CD4-positive, alpha-beta T cell treated with Interleukin-15 for 1 hour (primary cell): Measurements from ENCODE around the gene NME4.
"Not testable (repeated sequence)": the region's sequence is repeated elsewhere in the genome, so short reads cannot be mapped to it uniquely, and the experiment has no call there.

Experiments used
- DNase-seq: peaks from one replicate; pipeline ENCODE4 v3.0.0-alpha.2; 2020

The NME4 gene

DNA sequence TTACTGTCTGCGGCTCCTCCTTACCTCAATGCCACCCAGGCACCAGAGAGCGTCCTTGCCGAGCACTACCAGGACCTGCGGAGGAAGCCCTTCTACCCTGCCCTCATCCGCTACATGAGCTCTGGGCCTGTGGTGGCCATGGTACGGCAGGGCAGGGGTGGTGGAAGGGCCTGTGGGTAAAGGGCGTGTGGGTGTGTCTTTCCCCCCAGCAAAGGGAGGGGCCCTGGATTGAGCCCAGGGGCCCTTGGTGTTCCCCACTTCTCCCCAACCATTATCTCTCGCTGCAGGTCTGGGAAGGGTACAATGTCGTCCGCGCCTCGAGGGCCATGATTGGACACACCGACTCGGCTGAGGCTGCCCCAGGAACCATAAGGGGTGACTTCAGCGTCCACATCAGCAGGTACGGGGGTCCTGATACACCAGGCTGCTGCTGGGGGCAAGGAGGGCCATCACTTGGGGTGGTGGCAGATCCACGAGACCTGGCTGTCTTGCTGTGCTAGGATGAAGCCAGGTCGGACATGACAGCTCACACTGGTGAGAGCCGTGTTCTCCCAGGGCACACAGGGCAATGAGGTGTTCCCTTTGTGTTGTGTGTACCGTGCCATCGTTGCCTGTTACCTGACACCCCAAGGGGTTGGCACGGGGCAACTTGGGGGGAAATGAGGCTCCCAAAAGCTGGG is 2.5 kb downstream of the NME4 start:
- DNase-seq = no peak

DNA sequence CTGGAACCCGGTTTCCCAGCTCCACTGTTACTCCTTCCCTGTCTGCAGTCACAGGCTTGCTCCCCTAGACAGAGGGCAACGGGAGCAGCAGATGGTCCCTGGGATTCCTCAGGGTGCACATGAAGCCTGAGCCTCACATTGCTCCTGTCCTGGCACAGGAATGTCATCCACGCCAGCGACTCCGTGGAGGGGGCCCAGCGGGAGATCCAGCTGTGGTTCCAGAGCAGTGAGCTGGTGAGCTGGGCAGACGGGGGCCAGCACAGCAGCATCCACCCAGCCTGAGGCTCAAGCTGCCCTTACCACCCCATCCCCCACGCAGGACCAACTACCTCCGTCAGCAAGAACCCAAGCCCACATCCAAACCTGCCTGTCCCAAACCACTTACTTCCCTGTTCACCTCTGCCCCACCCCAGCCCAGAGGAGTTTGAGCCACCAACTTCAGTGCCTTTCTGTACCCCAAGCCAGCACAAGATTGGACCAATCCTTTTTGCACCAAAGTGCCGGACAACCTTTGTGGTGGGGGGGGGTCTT is 3.1 kb downstream of the NME4 start:
- no peak for DNase-seq

DNA sequence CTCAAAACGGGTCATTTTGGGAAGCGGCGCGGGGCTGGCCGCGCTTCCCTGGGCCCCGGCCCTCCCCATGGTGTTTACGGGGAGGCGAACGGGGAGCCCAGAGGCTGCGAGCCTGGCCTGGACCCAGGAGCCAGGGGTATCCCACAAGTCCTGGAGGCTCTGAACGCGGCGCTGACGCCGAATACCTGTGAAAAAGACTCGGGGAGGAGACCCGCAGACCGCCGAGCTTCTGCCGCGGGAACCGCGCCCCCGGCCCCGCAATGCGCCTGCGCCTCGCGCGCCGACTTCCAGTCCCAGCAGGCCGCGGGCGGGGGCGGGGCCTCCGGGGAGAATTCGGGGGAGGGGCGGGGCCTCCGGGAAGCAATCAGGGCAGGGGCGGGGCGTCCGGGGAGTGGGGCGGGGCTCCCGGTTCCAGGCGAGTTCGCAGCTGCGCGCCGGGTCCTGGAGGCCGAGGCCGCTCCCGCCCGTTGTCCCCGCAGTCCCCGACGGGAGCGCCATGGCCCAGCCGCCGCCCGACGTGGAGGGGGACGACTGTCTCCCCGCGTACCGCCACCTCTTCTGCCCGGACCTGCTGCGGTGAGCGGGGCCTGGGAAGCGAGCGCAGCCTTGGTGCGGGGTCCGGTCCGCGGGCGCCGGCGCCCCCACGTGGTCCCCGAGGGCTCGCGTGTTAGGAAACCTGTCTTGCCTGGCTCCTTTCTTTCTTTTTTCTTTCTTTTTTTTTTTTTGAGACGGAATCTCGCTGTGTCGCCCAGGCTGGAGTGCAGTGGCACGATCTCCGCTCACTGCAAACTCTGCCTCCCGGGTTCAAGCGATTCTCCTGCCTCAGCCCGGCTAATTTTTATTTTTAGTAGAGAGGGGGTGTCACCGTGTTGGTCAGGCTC is 4.7 kb downstream of the NME4 start, which contains the start of gene DECR2:
Gene DECR2 (plus strand): TSS at position 418 of the 881 bp plus-strand sequence. CDS start 79 bp downstream, at position 497.
- peak; percentile 94 for DNase-seq

DNA sequence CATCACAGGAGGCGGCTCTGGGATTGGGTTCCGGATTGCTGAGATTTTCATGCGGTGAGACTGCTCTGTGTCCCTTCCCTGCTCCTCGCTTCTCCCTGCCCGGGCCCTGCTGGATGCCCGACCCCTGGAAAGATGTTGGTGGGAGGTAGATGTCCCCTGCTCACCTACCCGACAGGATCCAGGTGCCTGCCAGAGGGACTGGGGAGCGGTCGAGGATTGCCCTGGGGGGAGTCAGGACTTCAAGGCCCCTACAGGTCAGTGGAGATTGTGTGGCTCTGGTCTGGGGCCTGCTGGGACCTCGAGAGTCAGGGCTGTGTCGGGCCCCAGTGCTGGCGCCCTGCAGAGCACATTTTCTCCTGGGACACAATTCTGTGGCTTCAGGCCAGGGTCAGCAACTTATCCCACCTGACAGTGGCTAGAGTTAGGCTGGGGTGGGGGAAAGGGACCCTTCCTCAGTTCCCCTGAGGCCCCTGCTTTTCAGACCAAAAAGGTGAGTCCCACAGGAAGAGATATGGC is 8.0 kb downstream of the NME4 start:
- DNase-seq = no peak

DNA sequence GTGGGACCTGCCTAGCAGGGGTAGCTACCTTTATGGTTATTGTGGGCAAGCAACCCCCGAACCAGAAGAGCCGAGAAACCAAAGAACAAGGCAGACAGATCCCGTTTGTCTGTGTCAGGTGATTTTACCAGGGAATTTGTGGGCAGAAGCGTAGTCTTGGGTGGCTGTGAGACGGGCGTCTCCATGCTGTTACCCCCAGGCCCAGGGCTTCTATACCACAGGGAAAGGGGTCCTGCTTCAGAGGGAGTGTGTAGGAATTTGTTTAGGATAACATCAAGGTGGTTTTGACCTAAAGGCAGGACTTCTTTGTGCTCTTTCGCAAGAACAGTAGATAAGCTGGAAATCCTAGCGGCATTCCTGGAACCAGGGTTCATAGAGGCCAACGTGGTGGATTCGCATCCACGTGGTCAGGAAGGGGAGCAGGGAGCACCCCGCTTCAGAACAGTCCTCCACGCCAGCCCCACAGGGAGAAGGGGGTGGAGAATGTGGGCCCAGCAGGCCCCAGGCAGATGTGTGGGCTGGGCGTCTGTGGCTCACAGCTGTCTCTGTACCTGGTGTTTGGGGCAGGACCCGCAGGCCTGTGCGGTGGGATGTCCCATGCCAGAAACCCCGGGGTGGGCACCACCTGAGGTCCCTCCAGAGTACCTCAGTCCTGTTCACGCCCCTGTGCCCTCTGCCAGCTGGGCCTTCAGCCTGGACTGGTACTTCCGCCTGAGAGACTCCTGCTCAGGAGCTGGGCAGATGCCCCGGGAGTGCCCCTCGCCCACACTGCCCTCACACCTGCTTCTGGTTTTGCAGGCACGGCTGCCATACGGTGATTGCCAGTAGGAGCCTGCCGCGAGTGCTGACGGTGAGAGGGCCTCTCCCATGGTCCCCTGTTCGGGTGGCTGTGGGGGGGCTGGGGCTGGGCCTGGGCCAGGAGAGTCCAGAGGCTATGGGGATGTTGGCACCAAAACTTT is 8.8 kb downstream of the NME4 start:
- no peak for DNase-seq

DNA sequence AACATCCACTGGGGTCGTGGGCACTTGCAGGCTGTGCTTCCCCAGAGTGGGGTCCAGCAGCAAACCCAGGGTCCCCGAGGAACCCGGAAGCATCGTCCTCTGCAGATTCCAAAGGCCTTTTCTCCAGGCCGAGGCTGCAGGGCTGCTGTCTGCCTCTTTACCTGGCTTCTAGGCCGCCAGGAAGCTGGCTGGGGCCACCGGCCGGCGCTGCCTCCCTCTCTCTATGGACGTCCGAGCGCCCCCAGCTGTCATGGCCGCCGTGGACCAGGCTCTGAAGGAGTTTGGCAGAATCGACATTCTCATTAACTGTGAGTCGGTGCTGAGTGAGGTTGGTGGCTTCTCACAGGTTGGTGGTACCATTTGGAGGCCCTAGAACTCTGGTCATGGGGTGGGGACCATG is 10.3 kb downstream of the NME4 start:
- DNase-seq = no peak

DNA sequence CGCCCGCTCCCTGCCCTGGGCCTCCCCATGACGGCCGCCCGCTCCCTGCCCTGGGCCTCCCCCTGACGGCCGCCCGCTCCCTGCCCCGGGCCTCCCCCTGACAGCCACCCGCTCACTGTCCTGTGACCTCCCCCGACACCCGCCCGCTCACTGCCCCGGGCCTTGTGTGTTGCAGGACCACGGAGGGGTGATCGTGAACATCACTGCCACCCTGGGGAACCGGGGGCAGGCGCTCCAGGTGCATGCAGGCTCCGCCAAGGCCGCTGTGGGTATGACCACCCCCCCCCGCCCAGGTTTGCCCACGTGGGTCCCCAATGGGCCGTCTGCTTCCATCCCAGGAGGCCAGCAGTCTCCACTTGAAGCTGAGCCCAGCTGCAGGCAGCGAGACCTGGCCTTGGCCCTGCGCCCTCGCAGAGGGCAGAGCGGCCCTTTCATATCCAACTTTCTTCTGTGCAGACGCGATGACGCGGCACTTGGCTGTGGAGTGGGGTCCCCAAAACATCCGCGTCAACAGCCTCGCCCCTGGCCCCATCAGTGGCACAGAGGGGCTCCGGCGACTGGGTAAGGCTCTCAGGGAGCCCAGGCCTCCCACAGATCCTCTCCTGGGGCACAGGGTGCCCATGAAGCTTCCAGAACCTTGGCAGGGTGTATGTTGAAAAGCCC is 13.6 kb downstream of the NME4 start:
- DNase-seq = no peak

DNA sequence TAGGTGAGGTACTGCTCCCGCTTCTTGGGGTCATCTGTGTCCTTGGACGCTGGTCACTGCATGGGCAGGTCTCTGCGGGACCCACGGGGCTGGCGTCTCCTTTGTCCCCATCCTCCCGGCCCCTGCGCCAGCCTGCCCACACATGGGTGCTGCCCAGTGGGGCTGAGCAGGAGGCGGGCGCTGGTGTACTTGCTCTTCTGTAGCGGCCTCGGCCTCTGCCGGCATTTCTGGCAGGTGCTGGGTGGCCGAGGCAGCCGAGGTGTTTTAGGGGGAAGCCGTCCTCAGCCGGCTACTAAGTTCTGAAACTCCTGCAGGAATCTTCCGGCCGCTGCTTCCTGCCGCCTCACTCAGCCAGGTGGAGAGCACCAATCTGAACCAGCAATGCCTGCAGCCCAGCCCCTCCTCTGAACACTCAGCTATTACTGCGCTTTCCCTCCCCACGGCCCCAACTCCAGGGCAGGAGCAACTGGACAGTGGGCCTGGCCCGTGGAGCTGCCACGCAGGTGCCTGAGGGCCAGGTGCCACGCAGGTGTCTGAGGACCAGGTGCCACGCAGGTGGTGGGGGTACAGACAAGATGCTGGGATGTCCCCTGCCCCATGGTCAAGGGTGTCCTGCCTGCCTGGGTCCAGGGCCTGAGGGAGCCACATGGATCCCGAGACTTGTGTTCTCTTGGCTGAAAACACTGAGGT is 14.7 kb downstream of the NME4 start:
- no peak for DNase-seq

DNA sequence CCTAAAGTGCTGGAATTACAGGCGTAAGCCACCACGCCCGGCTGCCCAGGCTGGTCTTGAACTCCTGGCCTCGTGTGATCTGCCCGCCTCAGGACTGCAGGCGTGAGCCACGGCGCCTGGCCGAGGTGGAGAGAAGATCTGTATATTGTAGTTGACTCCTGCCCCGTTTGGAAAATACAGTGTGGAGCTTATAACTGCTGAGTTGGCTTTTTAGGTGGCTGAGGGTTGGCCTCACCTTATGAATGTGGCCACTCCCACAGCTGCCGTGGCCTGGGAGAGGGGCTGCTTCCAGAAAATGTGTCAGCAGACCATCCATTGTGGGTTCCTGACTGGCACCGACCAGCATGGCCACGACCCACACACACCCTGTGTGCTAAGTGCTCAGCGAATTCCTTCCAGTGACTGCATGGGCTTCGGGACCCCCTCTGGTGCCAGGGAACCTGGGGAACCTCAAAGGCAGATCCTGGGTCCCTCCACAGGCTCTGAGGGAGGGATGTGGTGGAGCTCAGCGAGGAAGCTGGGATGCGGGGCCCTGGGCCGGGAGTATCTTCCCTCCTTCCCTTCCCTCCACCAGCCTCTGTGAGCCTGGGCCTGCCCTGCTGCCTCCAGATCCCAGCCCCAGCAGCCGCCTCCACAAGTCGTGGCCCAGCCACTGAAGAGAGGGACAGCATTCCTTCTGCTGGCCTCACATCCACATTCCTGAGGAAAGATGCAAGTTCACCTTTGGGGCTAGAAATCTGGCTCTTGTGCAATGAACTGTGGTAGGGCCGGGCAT is 17.6 kb downstream of the NME4 start:
- DNase-seq = no peak

DNA sequence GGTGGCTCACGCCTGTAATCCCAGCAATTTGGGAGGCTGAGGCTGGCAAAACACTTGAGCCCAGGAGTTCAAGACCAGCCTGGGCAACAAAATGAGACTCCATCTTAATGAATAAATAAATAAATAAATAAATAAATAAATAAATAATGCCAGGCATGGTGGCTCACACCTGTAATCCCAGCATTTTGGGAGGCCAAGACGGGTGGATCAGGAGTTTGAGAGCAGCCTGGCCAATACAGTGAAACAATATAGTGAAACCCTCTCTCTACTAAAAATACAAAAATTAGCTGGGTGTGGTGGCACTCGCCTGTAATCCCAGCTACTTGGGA is 18.1 kb downstream of the NME4 start:
- not testable (repeated sequence) for DNase-seq

DNA sequence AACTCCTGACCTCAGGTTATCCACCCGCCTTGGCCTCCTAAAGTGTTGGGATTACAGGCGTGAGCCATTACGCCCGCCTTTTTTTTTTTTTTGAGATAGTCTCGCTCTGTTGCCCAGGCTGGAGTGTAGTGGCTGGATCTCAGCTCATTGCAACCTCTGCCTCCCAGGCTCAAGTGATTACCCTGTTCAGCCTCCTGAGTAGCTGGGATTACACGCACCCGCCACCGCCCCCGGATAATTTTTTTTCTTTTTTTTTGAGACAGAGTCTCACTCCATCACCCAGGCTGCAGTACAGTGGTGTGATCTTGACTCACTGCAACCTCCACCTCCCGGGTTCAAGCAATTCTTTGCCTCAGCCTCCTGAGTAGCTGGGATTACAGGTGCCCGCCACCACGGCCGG is 25.2 kb downstream of the NME4 start:
- not testable (repeated sequence) for DNase-seq

DNA sequence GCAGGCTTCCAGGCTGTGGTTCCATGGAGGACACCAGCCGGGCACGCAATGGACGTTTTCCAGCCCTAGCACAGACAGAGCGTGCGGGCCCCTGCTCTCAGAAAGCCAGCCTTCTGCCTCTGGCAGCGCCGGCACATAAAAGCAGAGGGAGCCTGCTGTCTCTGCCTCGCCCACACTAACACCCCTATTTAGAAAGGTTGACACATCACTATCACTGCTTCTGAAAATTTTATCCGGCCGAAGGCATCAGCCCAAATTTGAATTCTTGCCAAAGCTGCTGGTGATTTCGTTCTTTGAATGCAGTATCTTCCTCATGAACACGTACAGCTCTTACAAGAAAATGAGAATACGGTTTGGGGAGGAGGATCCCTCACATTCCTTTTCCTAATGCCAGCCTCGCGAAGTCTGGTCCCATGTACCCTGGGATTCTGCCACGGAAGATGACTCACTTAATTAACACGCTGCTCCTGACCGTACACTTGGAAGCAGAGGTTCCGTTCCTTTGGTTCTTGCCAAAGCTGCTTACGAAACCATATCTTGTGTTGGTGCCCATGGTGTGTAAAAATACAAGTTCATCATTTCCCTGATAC is 27.1 kb downstream of the NME4 start:
- no peak for DNase-seq

DNA sequence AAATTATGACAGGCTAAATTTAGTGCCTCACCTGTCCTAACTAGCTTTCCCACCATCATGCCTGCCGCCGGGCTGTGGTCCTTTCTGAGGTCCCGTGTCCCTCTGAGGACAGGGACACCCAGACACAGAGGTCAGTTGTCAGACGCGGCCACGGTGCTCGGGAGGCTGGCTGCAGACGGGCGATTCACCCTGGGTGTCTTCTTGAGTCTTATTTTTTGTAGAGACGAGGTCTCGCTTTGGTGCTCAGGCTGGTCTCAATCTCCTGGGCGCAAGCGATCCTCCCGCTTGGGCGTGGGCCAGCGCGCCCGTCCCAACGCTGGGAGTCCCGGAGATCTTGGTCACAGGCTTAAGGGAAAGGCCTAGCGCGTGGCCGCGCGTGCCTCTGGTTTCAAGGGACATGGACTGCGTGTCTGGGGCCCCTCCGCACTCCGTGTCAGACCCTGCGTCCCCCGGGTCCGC is 27.7 kb downstream of the NME4 start:
- no peak for DNase-seq

DNA sequence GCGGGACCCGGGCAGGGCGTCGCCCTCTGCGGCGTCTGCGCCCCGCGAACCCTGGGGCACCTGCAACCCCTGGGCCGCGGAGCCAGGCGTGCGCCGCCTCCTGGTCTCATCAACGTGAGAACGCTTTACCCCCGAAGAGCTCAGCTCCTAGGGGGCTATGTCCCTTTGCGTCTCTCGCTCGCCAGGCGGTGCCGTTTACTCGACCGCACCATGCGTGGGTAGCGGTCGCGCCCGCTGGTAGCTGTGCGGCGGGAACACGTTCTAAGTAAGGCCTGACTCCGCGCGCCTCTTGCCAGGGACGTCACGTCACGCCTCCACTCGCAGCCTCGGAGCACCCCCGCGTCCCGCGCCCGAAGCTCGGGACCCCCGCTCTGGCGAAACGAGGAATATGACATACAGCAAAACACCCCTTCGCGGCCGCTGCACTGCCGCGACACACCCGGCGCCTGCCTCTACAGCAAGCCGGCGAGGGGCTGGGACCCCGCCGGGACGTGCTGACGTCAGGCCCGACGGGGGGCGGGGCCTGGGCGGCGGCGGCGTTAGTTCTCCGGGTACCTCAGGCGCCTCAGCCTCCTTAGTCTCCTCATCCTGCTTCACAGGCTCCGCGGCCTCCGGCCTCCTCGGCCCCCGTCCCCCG is 28.2 kb downstream of the NME4 start, which contains the start of gene RAB11FIP3:
Gene RAB11FIP3 (plus strand): TSS at position 568 of the 637 bp plus-strand sequence. CDS start 358 bp downstream, outside the sequence.
- peak; percentile 84 for DNase-seq

DNA sequence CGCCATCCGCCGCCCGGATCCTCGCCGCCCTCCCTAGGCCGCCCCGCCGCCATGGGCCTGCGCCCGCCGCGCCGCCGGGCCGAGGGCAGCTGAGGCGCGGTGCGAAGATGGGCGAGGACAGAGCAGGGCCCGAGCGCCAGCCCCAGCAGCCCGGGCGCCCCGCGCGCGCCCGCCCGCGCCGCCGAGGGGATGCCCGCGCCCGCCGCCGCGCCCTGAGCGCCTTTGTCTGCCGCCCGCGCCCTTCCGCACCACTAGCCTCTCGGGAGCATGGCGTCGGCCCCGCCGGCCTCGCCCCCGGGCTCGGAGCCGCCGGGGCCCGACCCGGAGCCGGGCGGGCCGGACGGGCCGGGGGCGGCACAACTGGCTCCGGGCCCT is 28.7 kb downstream of the NME4 start:
- no peak for DNase-seq

DNA sequence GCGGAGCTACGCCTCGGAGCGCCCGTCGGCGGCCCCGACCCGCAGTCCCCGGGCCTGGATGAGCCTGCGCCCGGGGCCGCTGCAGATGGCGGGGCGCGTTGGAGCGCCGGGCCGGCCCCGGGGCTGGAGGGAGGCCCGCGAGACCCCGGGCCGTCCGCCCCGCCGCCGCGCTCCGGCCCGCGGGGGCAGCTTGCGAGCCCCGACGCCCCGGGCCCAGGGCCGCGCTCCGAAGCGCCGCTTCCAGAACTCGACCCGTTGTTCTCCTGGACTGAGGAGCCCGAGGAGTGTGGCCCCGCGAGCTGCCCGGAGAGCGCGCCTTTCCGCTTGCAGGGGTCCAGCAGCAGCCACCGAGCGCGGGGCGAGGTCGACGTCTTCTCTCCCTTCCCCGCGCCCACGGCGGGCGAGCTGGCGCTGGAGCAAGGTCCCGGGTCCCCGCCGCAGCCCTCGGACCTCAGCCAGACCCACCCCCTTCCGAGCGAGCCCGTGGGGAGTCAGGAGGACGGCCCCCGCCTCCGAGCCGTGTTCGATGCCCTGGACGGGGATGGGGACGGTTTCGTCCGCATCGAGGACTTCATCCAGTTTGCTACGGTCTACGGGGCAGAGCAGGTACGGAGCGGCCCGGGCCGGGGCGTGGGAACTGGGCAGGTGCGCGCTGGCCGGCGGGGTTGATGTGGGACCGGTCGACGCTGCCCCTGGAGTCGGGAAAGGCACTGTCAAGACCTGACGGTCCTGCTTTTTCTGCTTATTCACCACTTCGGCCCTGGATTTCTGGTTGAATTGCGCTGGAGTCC is 29.3 kb downstream of the NME4 start:
- DNase-seq = no peak

DNA sequence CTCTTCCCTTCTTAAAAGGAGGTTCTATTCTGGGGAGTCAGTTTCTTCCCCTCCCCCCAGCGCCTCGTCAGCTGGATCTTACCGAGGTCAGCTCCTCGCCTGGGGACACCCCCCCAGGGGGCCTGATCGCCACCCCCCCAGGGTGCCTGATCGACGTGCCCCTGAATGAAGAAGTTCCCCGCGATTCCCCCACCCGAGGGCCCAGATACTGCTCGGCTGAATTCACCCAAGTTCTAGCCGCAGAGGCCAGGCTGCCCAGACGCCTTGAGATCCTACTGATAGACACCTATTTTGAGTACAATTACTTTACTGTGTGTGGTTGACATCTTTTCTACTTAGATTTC is 29.9 kb downstream of the NME4 start:
- no peak for DNase-seq

DNA sequence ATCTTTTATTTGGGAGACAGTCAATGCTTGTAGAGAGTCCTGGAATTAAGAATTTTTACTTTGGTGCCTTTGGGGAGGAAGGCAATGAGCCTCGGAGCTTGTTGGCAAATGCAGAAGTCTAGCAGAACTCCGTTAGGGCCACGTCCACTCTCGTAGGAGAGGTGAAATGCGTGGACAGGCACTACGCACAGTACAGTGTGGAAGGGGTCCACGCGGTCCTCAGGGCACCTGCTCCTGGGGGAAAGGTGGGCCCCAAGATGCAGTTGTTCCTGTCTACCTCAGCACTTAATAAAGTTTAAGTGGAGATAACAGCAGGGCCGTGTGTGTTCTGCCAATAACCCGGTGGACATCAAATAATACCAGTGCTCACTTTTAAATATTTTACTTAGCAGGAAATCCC is 30.3 kb downstream of the NME4 start:
- no peak for DNase-seq

DNA sequence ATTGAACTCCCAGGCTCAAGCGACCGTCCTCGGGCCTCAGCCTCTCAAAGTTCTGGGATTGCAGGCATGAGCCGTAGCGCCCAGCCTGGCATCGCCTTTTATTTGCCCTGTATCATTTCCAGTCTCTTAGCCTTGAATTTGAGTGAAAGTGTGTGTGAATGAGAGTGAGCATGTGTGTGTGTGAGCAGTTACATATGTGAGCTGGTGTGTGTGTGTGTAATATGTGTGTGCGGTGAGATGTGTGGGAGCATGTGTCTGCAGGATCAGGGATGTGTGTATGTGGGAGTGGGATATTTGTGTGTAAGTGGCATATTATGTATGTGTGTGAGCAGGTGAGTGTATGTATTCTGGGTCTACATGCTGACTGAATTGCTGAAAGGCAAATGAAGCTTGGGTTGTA is 33.9 kb downstream of the NME4 start:
- DNase-seq = no peak
